ENCODE data around the gene ZDHHC14.

ZDHHC14 gene

GRCh38 chr6:157521362-157522335, 140.7 kb downstream of the ZDHHC14 start:
- no peak for DNase-seq (ENCODE audit: low read depth)
- no peak for TF ChIP-seq CTCF (conservative IDR thresholded peaks at IDR 0.05; ENCODE audit: low read depth, low read length)
- H3K4me3 ChIP-seq (ENCODE audit: low read length): no peak overlapping the region

GRCh38 chr6:157522472-157522871, 141.5 kb downstream of the ZDHHC14 start:
- DNase-seq (ENCODE audit: low read depth): no peak
- TF ChIP-seq CTCF (conservative IDR thresholded peaks at IDR 0.05; ENCODE audit: low read depth, low read length): no peak
- H3K4me3 ChIP-seq (ENCODE audit: low read length): no peak overlapping the region

GRCh38 chr6:157524735-157525134, 143.7 kb downstream of the ZDHHC14 start:
- no peak overlapping the region for H3K4me3 ChIP-seq (ENCODE audit: low read length)
- DNase-seq (ENCODE audit: low read depth): no peak
- TF ChIP-seq CTCF (conservative IDR thresholded peaks at IDR 0.05; ENCODE audit: low read depth, low read length): no peak

- H3K4me3 ChIP-seq (ENCODE audit: low read length): no peak overlapping the region
- TF ChIP-seq CTCF (conservative IDR thresholded peaks at IDR 0.05; ENCODE audit: low read depth, low read length): no peak
- DNase-seq (ENCODE audit: low read depth): no peak
Measured at GRCh38 chr6:157525292-157525889, 144.4 kb downstream of the ZDHHC14 start.

GRCh38 chr6:157525918-157526425, 145.0 kb downstream of the ZDHHC14 start:
- H3K4me3 ChIP-seq (ENCODE audit: low read length): no peak overlapping the region
- TF ChIP-seq CTCF (conservative IDR thresholded peaks at IDR 0.05; ENCODE audit: low read depth, low read length): no peak
- DNase-seq (ENCODE audit: low read depth): no peak

GRCh38 chr6:157527471-157527907, 146.5 kb downstream of the ZDHHC14 start:
- no peak for DNase-seq (ENCODE audit: low read depth)

More at GRCh38 chr6:157527471-157527907, 146.5 kb downstream of the ZDHHC14 start:
- no peak for TF ChIP-seq CTCF (conservative IDR thresholded peaks at IDR 0.05; ENCODE audit: low read depth, low read length)
- no peak overlapping the region for H3K4me3 ChIP-seq (ENCODE audit: low read length)

All from retinal pigment epithelial cell (primary cell).